Effector memory CD8-positive, alpha-beta T cell (primary cell): Measurements from ENCODE around the gene TMEM63C.

Experiments used
- ATAC-seq: fragments of 150-1000 bp; cut with Tn5 transposase; replicated peaks from 2 replicates; pipeline ENCODE4 v1.10.0; 2021; ENCODE audit warnings: mild to moderate bottlenecking, moderate library complexity
- DNase-seq, 3 experiments: peaks; one replicate each; pipeline ENCODE4 v3.0.0; 2021
- H3K27ac Mint-ChIP-seq, 2 donors: one replicate each; pipeline ENCODE4 v1.8.0; 2022; ENCODE audit warnings: mild to moderate bottlenecking in 2 of 2, mixed read lengths in 2 of 2, moderate library complexity in 2 of 2
- H3K27me3 Mint-ChIP-seq, 2 donors: one replicate each; pipeline ENCODE4 v1.8.0; 2022; ENCODE audit warnings: mixed read lengths in 2 of 2
- H3K36me3 Mint-ChIP-seq: one replicate; pipeline ENCODE4 v1.8.0; 2022; ENCODE audit warnings: mild to moderate bottlenecking, moderate library complexity, mixed read lengths; ENCODE audit not compliant: insufficient read depth
- H3K4me1 Mint-ChIP-seq, 2 donors: one replicate each; pipeline ENCODE4 v1.8.0; 2022; ENCODE audit warnings: low read depth in 2 of 2, mixed read lengths in 2 of 2
- H3K4me3 Mint-ChIP-seq, 2 donors: one replicate each; pipeline ENCODE4 v1.8.0; 2022; ENCODE audit warnings: mild to moderate bottlenecking in 2 of 2, mixed read lengths in 2 of 2, moderate library complexity in 2 of 2
- H3K9me3 Mint-ChIP-seq, 2 donors: one replicate each; pipeline ENCODE4 v1.8.0; 2022; ENCODE audit warnings: mixed read lengths in 2 of 2

TMEM63C gene

DNA sequence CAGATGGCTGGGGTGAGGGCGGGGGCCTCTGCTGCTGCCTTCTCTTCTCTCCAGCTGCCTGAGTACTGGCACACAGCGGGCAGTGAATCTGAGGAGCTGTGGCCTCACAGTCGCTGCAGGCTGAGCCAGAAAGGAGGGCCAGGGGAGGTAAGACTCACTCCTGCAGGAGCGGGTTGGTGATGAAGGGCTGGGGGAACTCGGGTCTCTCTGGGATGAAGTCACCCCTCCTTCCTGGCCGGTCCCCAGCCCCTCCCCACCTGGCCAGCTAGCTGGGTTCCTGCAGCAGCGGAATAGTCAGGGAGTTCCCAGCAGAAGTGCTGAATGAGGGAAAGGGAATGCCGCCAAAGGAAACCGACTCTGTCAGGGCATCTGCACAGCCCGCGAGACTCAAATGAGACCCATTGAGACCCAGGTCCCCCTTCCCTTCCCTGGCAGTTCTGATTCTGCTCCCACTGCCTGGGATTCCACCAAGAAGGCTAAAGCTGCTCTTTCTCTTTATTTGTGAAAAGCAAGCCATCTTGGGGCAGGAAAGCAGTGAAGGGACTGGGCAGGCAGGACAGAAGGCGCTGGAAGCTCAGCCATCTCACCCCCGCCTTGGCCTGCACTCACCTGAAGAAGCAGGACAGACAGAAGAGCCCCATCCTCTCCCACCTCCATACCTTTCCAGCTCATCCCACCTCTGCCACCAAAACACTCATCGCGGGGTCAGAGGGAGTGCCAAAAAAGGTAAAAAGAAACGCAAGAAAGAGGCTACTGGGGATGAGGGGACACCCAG, 84.2 kb downstream of the TMEM63C start:
- H3K9me3 Mint-ChIP-seq, result no peaks in the 10 kb centered on the region
- ATAC-seq (no peak), DNase-seq (no peak)
- H3K4me3 Mint-ChIP-seq, result no peak overlapping the region
- H3K4me1 Mint-ChIP-seq, result peaks cover 3% of the 10 kb centered on the region in 2 donors
- H3K36me3 Mint-ChIP-seq, result peaks cover 6% of the 10 kb centered on the region
- peaks cover 27 to 73% of the 10 kb centered on the region in 2 donors for H3K27me3 Mint-ChIP-seq
- no peak overlapping the region for H3K27ac Mint-ChIP-seq

DNA sequence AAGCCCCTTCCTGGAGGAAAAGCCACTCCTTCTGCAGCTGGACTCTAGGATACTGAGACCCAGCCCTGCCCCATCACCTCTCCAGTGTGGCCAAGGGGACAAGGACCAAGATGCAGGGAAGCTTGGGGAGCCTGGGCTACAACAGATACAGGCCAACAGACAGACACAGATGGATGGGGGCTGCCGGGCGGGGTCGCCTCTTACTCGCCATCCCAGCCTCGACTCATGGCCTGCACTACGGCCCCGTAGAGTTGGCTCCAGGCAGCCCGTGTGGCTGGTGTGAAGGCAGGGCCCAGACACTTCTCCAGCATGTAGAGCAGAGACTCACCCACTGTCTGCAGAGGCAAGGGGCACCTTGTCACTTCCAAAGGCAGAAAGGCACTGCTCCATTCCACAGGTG, 84.7 kb downstream of the TMEM63C start:
- peaks cover 3 to 4% of the 10 kb centered on the region in 2 donors for H3K4me1 Mint-ChIP-seq
- H3K27ac Mint-ChIP-seq, result no peak overlapping the region
- H3K36me3 Mint-ChIP-seq, result peaks cover 6% of the 10 kb centered on the region
- no peak overlapping the region for H3K4me3 Mint-ChIP-seq
- no peaks in the 10 kb centered on the region for H3K9me3 Mint-ChIP-seq
- H3K27me3 Mint-ChIP-seq, result peaks cover 29 to 73% of the 10 kb centered on the region in 2 donors
- ATAC-seq (no peak), DNase-seq (no peak)

DNA sequence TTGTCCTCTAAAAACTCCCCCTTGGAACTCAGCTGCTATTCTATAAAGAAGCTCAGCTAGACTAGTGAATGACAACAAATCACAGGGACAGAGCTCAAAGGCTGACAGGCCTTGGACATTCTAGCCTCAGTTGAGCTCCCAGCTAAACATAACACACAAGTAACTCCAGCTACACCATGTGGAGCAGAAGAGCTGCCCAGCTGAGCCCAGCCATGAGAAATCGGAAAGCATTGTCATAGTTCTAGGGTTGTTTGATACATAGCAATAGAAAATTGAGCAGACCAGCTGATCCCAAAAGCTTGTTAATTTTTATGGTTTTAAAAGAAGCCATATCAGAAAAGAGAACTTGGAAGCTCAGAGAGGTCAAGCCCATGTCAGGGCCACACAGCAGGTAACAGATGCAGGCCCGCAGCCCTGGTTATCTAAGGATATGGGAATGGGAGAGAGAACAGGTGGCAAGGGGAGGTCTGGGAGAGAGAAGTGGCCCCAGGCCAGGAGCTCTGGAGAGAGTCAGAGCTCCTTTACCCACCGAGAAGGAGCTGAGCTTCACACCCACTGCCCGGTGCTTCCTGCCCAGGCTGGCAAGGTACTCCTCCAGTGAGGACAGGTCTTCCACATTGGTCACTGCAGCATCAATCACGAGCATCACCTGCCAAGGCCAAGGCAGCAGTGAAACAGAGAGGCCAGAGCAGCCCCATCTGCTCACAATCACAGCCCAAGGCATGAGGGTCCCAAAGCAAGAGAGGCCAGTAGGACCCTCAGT, 86.5 kb downstream of the TMEM63C start:
- ATAC-seq (no peak), DNase-seq (no peak)
- H3K4me3 Mint-ChIP-seq, result no peak overlapping the region
- H3K9me3 Mint-ChIP-seq, result no peaks in the 10 kb centered on the region
- peak overlapping the region in 1 of 2 donors; percentile 57 for H3K27ac Mint-ChIP-seq
- H3K27me3 Mint-ChIP-seq, result peaks cover 47 to 73% of the 10 kb centered on the region in 2 donors
- peaks cover 3 to 7% of the 10 kb centered on the region in 2 donors for H3K4me1 Mint-ChIP-seq
- peaks cover 6% of the 10 kb centered on the region for H3K36me3 Mint-ChIP-seq

DNA sequence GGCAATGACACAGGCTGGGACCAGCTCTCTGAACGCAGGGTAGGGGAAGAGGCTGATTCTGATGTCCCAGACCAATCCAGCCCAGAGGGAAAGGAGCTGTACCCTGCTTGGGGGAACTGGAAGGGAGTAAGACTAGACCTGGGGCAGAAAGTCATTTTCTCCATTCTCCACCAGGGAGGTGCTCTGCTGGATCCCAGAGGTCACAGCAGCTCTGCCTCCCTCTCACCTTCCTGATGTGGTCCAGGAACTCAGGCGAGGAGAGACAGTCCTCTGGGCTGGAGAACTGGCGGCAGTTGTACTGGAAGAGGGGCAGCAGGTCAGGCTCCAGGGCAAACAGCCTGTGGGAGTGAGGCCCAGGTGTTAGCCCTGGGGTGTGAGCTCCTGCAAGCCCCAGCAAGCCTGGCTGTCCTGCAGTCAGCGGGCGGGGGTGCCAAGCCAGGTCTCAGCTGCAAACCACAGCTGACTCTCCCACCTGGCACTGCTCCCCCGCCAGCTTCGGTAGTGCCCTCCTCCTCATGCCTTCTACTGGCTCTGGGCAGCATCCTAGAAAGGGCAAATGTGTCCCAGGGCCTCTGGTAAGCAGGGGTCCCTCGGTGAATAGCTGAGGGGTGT, 87.5 kb downstream of the TMEM63C start:
- Mint-ChIP-seq H3K4me1 (peaks cover 3 to 7% of the 10 kb centered on the region in 2 donors), H3K9me3 (no peaks in the 10 kb centered on the region), H3K27ac (peak overlapping the region in 1 of 2 donors; percentile 57), H3K27me3 (peaks cover 47 to 73% of the 10 kb centered on the region in 2 donors), H3K36me3 (peaks cover 6% of the 10 kb centered on the region), H3K4me3 (peak overlapping the region in 1 of 2 donors; percentile 45)
- ATAC-seq, result no peak
- DNase-seq, result no peak

DNA sequence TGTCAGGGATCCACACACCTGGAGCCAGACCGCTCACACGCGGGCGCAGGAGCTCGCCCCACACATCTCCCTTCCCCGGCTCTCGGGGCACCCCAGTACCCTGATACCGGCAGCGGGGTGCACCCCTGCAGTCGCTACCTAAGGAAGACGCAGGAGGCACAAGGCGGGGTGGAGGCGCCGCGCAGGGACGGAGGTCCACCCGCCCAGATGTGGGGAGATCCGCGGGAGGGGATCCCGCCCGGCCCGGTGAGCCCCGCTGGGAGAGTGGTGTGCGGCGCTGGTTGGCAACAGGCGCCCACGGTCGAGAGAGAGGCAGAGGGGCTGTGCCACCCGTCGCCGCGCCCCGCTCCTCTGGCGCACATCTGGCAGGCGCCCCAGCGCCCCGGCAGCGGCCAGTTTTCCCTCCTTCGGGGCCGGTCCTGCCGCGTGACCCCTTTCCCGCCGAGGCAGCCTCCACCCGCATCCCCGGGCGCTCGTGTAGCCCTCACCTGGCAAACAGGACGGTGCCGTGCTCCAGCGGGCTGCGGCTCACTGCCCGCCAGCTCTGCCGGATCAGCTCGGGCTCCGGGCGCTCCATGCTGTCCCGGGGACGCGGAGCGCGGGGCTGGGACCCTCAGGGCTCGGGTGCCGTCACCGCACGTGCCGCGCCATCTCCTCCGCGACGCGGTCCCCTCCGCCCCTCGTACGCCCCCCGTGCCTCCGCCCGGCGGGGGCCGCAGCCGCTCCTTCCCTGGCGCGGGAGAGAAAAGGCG, 88.9 kb downstream of the TMEM63C start:
- H3K27ac Mint-ChIP-seq, result no peak overlapping the region
- ATAC-seq (no peak), DNase-seq (no peak)
- H3K27me3 Mint-ChIP-seq, result peaks cover 47 to 63% of the 10 kb centered on the region in 2 donors
- peaks cover 6% of the 10 kb centered on the region for H3K36me3 Mint-ChIP-seq
- H3K4me1 Mint-ChIP-seq, result peaks cover 3 to 7% of the 10 kb centered on the region in 2 donors
- no peaks in the 10 kb centered on the region for H3K9me3 Mint-ChIP-seq
- H3K4me3 Mint-ChIP-seq, result peak overlapping the region in 1 of 2 donors; percentile 56

DNA sequence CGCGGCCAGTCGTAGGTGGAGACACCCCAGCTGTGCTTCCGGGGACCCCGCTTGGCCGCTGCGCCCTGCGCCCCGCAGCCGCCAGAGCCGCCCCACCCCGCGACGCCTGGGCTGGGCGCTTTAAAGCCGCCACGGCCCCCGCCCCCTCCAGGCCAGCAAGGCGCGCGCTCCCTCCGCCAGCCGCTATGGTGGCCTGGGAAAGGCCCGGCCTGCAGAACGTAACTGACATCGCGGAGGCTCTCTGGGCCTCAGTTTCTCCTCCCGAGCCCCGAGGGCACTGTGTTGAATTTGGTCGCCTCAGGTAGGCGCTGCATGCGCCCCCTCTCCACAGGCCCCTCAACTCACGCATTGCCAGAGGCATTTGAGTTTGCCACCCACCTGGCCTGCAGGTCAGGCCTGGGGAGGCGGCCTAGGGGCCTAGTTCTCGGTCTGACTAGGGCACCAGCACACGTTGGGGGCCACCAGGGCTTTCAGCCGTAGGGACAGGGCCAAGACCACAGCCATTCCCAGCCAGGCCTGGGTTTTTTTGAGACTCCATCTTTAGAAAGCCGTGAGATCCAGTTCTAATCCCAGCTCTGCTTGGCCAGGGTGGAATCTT, 89.6 kb downstream of the TMEM63C start, which contains the start of gene NGB:
TSS of gene NGB (minus strand) at position 94 of the 598 bp plus-strand sequence. CDS start 269 bp downstream, outside the sequence.
- peaks cover 6% of the 10 kb centered on the region for H3K36me3 Mint-ChIP-seq
- peaks cover 3 to 7% of the 10 kb centered on the region in 2 donors for H3K4me1 Mint-ChIP-seq
- no peaks in the 10 kb centered on the region for H3K9me3 Mint-ChIP-seq
- peaks cover 47 to 60% of the 10 kb centered on the region in 2 donors for H3K27me3 Mint-ChIP-seq
- H3K27ac Mint-ChIP-seq, result no peak within 1 kb of the TSS
- no peak for DNase-seq
- ATAC-seq, result no peak
- H3K4me3 Mint-ChIP-seq, result peak within 1 kb of the TSS in 1 of 2 donors; percentile 56

DNA sequence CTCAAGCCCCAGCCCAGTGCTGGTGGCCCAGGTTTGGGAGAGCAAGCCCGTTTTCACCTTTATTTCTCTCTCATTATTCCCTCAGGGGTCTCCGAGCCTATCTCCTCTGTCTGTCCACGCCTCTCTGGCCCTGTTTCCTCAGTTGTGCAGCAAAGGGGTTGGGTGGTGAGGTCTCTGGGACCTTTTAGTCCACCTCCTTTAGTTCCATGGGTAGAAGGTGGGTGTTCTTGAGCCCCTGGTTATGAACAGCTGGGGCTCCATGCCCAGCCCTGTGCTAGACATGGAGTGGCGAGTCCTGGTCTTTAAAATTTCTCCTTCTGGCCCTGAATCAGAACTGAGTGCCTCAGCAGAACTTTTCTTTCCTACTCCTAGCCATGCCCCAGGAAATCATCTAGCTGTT, 90.7 kb downstream of the TMEM63C start:
- Mint-ChIP-seq H3K4me1 (peaks cover 3 to 7% of the 10 kb centered on the region in 2 donors), H3K36me3 (peaks cover 6% of the 10 kb centered on the region), H3K9me3 (no peaks in the 10 kb centered on the region), H3K4me3 (no peak overlapping the region), H3K27me3 (peaks cover 47 to 60% of the 10 kb centered on the region in 2 donors), H3K27ac (no peak overlapping the region)
- ATAC-seq, result no peak
- no peak for DNase-seq

DNA sequence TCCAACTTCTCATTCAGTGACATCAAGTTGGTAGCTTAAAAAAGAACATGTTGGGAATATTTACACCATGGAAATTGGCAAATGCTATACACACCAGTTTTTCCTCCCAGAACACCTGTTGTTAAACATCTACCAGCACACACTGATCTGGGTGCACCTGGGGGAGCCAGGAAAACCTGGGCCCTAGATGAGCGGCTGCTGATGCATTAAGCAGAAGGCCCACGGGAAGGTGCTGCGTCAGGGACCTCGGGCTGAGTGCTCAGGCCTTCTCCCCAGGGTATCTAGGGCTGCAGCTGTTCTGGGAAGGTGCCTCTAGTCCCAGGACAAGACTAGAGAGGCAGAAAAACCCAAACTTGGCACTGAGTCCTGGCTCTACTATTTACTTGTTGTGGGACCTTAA, 92.2 kb downstream of the TMEM63C start:
- H3K4me1 Mint-ChIP-seq, result peaks cover 3 to 7% of the 10 kb centered on the region in 2 donors
- ATAC-seq (no peak), DNase-seq (no peak)
- no peaks in the 10 kb centered on the region for H3K9me3 Mint-ChIP-seq
- peaks cover 35 to 47% of the 10 kb centered on the region in 2 donors for H3K27me3 Mint-ChIP-seq
- H3K36me3 Mint-ChIP-seq, result peaks cover 2% of the 10 kb centered on the region
- no peak overlapping the region for H3K4me3 Mint-ChIP-seq
- no peak overlapping the region for H3K27ac Mint-ChIP-seq

DNA sequence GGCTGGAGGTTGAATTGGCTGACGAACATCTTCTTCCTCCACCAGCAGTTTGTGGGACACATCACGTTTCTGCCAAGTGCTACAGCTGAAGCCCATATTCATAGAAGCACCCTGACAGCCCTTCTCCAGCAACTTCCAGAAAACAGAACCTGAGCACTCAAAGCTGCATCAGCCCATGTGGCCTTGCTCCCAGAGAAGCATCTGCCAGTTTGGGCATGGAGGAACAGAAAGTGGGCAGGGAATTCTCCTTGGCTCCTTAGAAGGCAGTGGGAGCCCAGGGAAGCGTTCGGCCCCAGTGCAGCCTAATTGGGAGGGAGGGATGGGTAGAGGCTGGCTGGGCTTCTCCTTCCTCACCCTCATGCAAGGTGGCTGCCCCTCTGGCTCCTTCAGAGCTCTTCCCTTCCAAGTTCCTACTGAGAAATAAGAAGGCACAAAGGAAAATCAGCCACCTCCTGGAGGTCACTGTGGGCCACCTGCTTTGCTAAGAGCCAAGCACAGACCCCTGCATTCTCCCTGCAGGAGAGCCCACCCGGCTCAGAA, 93.5 kb downstream of the TMEM63C start:
- H3K4me3 Mint-ChIP-seq, result no peak overlapping the region
- no peaks in the 10 kb centered on the region for H3K36me3 Mint-ChIP-seq
- DNase-seq, result no peak
- no peaks in the 10 kb centered on the region for H3K9me3 Mint-ChIP-seq
- peaks cover 29 to 36% of the 10 kb centered on the region in 2 donors for H3K27me3 Mint-ChIP-seq
- H3K4me1 Mint-ChIP-seq, result peaks cover 0 to 4% of the 10 kb centered on the region in 2 donors
- H3K27ac Mint-ChIP-seq, result no peak overlapping the region
- ATAC-seq, result no peak

DNA sequence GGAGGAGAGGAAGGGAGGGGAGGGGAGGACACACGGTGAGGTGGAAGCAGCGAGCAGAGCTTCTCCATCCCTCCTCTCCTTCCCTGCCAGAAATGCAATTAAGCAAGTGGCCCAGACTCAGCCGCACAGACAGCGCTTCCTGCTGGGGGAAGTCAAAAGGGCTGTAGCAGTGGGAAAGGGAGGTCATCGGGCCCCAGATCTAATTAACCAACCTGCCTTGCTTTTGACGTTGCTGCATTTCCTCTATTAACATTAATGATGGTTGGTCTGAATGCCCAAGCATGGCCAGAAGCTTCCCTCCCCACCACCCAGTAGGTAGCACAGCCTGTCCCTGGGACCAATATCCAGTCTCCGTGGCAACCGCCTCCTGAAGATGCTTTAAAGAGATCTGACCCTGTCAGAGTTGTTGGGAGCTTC, 94.0 kb downstream of the TMEM63C start:
- ATAC-seq, result no peak
- no peaks in the 10 kb centered on the region for H3K36me3 Mint-ChIP-seq
- H3K4me3 Mint-ChIP-seq, result no peak overlapping the region

DNA sequence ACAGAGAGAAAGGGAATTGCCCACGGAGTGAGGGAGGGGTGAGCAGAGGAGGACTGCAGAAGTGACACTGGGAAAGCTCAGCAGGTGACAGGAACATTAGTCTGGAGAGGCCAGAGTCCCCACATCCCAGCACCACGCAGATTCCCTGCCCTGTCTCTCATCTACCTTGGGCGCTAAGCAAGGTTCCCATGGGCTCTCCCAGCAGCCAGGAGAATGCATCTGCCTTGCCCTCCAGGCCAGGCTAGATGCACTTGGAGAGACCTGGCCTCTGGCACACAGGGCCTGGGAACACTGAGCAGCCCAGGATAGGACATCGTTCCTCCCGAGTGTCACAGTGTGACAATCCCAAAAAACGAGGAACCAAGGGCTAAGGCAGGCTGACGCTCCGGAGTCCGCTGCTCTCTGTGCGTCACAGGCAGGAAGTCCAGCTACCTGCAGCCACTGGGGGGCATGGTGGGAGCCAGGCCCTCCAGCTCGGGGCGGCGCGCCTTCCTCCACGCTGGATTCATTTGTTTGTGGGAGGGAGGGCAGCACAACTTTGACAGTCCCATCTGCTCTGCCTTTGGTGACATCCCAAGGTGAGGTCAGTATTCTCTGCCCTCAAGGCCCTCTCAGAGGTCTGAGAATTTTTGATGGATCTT, 94.8 kb downstream of the TMEM63C start:
- Mint-ChIP-seq H3K4me3 (no peak overlapping the region), H3K4me1 (peaks cover 0 to 3% of the 10 kb centered on the region in 2 donors), H3K27me3 (peaks cover 22 to 27% of the 10 kb centered on the region in 2 donors), H3K9me3 (no peaks in the 10 kb centered on the region), H3K27ac (no peak overlapping the region), H3K36me3 (no peaks in the 10 kb centered on the region)
- no peak for ATAC-seq
- no peak for DNase-seq

More for the DNA sequence above, 94.0 kb downstream of the TMEM63C start:
- H3K9me3 Mint-ChIP-seq, result no peaks in the 10 kb centered on the region
- DNase-seq, result no peak
- H3K27me3 Mint-ChIP-seq, result peaks cover 25 to 33% of the 10 kb centered on the region in 2 donors
- H3K27ac Mint-ChIP-seq, result no peak overlapping the region
- H3K4me1 Mint-ChIP-seq, result peaks cover 0 to 4% of the 10 kb centered on the region in 2 donors

DNA sequence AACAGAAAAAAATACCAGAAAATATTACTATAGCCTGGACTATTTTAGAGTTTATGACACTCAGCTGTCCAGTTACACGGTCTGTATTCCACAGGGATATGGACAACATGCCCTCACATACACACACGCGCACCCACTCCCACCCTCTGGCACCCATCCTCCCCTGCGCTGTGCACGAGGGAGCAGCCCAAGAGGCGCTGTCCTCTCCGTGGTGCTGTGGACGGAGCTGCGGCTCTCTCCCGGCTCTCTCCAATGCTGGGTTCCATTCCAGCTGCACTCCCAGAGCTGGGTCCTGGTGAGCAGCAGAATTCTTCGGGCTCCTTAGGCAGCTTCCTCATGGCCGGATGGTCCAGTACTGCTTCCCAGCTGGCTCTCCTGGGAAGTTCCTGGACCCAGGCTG, 95.4 kb downstream of the TMEM63C start:
- Mint-ChIP-seq H3K27ac (no peak overlapping the region), H3K9me3 (no peaks in the 10 kb centered on the region), H3K27me3 (peaks cover 17 to 21% of the 10 kb centered on the region in 2 donors), H3K4me3 (no peak overlapping the region), H3K4me1 (peaks cover 0 to 3% of the 10 kb centered on the region in 2 donors), H3K36me3 (no peaks in the 10 kb centered on the region)
- DNase-seq (no peak), ATAC-seq (no peak)
